H1 (cell line): ENCODE results near the gene EEF1G. TPM values are rescaled to one million over a fixed set of nuclear protein-coding genes. Genes with fewer than 3 reads are reported as not detected.

Source experiments
- CTCF ChIA-PET: fragments of 300-600 bp; sonication (Branson Sonifier 250); formaldehyde crosslinking; loops from one replicate; lab custom pipeline; 2021; ENCODE audit not compliant: partially characterized antibody; lab: Charles Lee
- POLR2A ChIA-PET: fragments of 300-600 bp; sonication (Branson Sonifier 250); formaldehyde crosslinking; loops from one replicate; lab custom pipeline; 2021; ENCODE audit warnings: inconsistent platforms; ENCODE audit not compliant: partially characterized antibody; lab: Charles Lee
- DNase-seq, 2 experiments: peaks; one replicate each; pipeline versions ENCODE4 v3.0.0 to v3.0.0-alpha.2; 2010 to 2022; ENCODE audit warnings: low spot score in 2 of 2, low read depth in 1 of 2, mixed read lengths in 1 of 2
- FAIRE-seq: peaks from 2 replicates; lab custom pipeline; 2011; peaks lifted over from hg19 to GRCh38; lab: Jason Lieb, UNC
- H2AFZ ChIP-seq: 2 replicates; pipeline ENCODE4 v1.8.1; 2012; ENCODE audit warnings: low read length, inconsistent platforms
- H2AK5ac ChIP-seq: 2 replicates; pipeline ENCODE4 v1.6.1; 2013; ENCODE audit warnings: low read depth, low read length
- H2BK120ac ChIP-seq: replicated peaks from 2 replicates; pipeline ENCODE3; 2013; ENCODE audit warnings: low read depth, low read length, inconsistent platforms
- H2BK12ac ChIP-seq: 2 replicates; pipeline ENCODE4 v1.6.1; 2013; ENCODE audit warnings: low read depth, low read length
- H2BK15ac ChIP-seq: 2 replicates; pipeline ENCODE4 v1.6.1; 2013; ENCODE audit warnings: low read length
- H2BK20ac ChIP-seq: 2 replicates; pipeline ENCODE4 v1.6.1; 2013; ENCODE audit warnings: low read length
- H2BK5ac ChIP-seq: 2 replicates; pipeline ENCODE4 v1.6.1; 2013; ENCODE audit warnings: low read depth, low read length
- H3K14ac ChIP-seq: 2 replicates; pipeline ENCODE4 v1.6.1; 2013; ENCODE audit warnings: inconsistent platforms; ENCODE audit not compliant: insufficient read length
- H3K18ac ChIP-seq: 2 replicates; pipeline ENCODE4 v1.6.1; 2013; ENCODE audit warnings: low read length; ENCODE audit errors: extremely low read depth
- H3K23ac ChIP-seq: 2 replicates; pipeline ENCODE4 v1.6.1; 2013; ENCODE audit warnings: inconsistent platforms; ENCODE audit not compliant: insufficient read length
- H3K23me2 ChIP-seq: 2 replicates; pipeline ENCODE4 v1.6.1; 2013; ENCODE audit warnings: low read depth, low read length
- H3K27ac ChIP-seq: 2 replicates; pipeline ENCODE4 v1.6.1; 2011; ENCODE audit warnings: low read depth, low read length, inconsistent platforms
- H3K27me3 ChIP-seq, 4 experiments: replicated peaks in 1 of 4; 1 replicate in 1 of 4; 2 replicates in 3 of 4; pipeline versions ENCODE4 v1.6.1 to v1.8.1; 2011 to 2013; ENCODE audit warnings: low read length in 3 of 4, mild to moderate bottlenecking in 3 of 4, inconsistent platforms in 2 of 4, mixed read lengths in 2 of 4, moderate library complexity in 1 of 4; ENCODE audit not compliant: control insufficient read depth in 3 of 4, insufficient read depth in 3 of 4; ENCODE audit errors: extremely low read depth in 1 of 4
- H3K36me3 ChIP-seq, 4 experiments: 2 replicates each; pipeline versions ENCODE4 v1.6.1 to v1.8.1; 2011 to 2013; ENCODE audit warnings: mild to moderate bottlenecking in 4 of 4, low read length in 3 of 4, moderate library complexity in 2 of 4, control low read depth in 1 of 4, inconsistent platforms in 1 of 4; ENCODE audit not compliant: insufficient read depth in 4 of 4, control insufficient read depth in 2 of 4
- H3K4ac ChIP-seq: replicated peaks from 2 replicates; pipeline ENCODE3; 2013; ENCODE audit warnings: low read length, low read depth, mixed read lengths, inconsistent platforms; ENCODE audit not compliant: insufficient read length
- H3K4me1 ChIP-seq, 4 experiments: replicated peaks in 1 of 4; 1 replicate in 1 of 4; 2 replicates in 3 of 4; pipeline versions ENCODE4 v1.6.1 to v1.8.1; 2011 to 2013; ENCODE audit warnings: low read length in 3 of 4, inconsistent platforms in 2 of 4, mixed read lengths in 1 of 4; ENCODE audit not compliant: insufficient read depth in 4 of 4, control insufficient read depth in 3 of 4
- H3K4me2 ChIP-seq, 2 experiments: 2 replicates each; pipeline versions ENCODE4 v1.6.1 to v1.8.1; 2011 to 2013; ENCODE audit warnings: low read depth in 2 of 2, low read length in 2 of 2, control low read depth in 1 of 2, inconsistent platforms in 1 of 2, mild to moderate bottlenecking in 1 of 2; ENCODE audit not compliant: insufficient read depth in 1 of 2
- H3K4me3 ChIP-seq, 4 experiments: fragments of 200-600, 300-600 bp in 1 of 4; sonication (generic), shearing (Covaris generic), sonication (Bioruptor Twin) in 1 of 4; 2 replicates each; pipeline versions ENCODE4 v1.5.1 to v1.8.1; 2011 to 2016; ENCODE audit warnings: low read length in 4 of 4, low read depth in 3 of 4, control low read depth in 2 of 4, inconsistent platforms in 2 of 4, mild to moderate bottlenecking in 2 of 4, mixed read lengths in 1 of 4, moderate library complexity in 1 of 4; ENCODE audit not compliant: insufficient read depth in 2 of 4; ENCODE audit errors: extremely low read depth in 1 of 4
- H3K56ac ChIP-seq: replicated peaks from 2 replicates; pipeline ENCODE3; 2013; ENCODE audit warnings: low read depth, mild to moderate bottlenecking, mixed read lengths, low read length, inconsistent platforms; ENCODE audit not compliant: insufficient read length
- H3K79me1 ChIP-seq: 2 replicates; pipeline ENCODE4 v1.6.1; 2013; ENCODE audit warnings: low read depth, low read length, control low read depth
- H3K79me2 ChIP-seq, 2 experiments: 2 replicates each; pipeline versions ENCODE4 v1.6.1 to v1.8.1; 2012 to 2013; ENCODE audit warnings: low read length in 2 of 2, mild to moderate bottlenecking in 2 of 2, inconsistent platforms in 1 of 2; ENCODE audit not compliant: insufficient read depth in 2 of 2, control insufficient read depth in 1 of 2
- H3K9ac ChIP-seq, 4 experiments: replicated peaks in 1 of 4; 1 replicate in 1 of 4; 2 replicates in 3 of 4; pipeline versions ENCODE4 v1.6.1 to v1.8.1; 2011 to 2013; ENCODE audit warnings: low read depth in 3 of 4, low read length in 3 of 4, control low read depth in 2 of 4, mild to moderate bottlenecking in 2 of 4, moderate library complexity in 2 of 4, inconsistent platforms in 1 of 4; ENCODE audit errors: extremely low read depth in 1 of 4
- H3K9me3 ChIP-seq, 2 experiments: 2 replicates each; pipeline versions ENCODE4 v1.6.1 to v1.8.1; 2012 to 2013; ENCODE audit warnings: mild to moderate bottlenecking in 2 of 2, moderate library complexity in 2 of 2, control low read depth in 1 of 2, inconsistent platforms in 1 of 2, low read depth in 1 of 2, low read length in 1 of 2, mixed read lengths in 1 of 2; ENCODE audit not compliant: insufficient read depth in 2 of 2
- H4K20me1 ChIP-seq, 2 experiments: replicated peaks in 1 of 2; 2 replicates each; pipeline versions ENCODE3 to v1.8.1; 2011 to 2013; ENCODE audit warnings: inconsistent platforms in 2 of 2, low read length in 2 of 2, mild to moderate bottlenecking in 1 of 2; ENCODE audit not compliant: insufficient read depth in 2 of 2, control insufficient read depth in 1 of 2
- H4K5ac ChIP-seq: 2 replicates; pipeline ENCODE4 v1.6.1; 2013; ENCODE audit warnings: low read length, low read depth, mixed read lengths, inconsistent platforms; ENCODE audit not compliant: insufficient read length
- H4K8ac ChIP-seq: 2 replicates; pipeline ENCODE4 v1.8.0; 2013; ENCODE audit warnings: mild to moderate bottlenecking, moderate library complexity, low read length, inconsistent platforms; ENCODE audit not compliant: insufficient read depth; ENCODE audit errors: extremely low read depth
- H4K91ac ChIP-seq: replicated peaks from 2 replicates; pipeline ENCODE3; 2013; ENCODE audit warnings: low read length, mixed read lengths, inconsistent platforms; ENCODE audit not compliant: insufficient read length
- ATF3 ChIP-seq: IDR thresholded peaks from 2 replicates; pipeline ENCODE4 v1.6.1; 2011; ENCODE audit warnings: low read depth, mild to moderate bottlenecking, low read length; ENCODE audit not compliant: insufficient read depth
- BRCA1 ChIP-seq: IDR thresholded peaks from 2 replicates; pipeline ENCODE4 v1.6.1; 2012; ENCODE audit warnings: low read depth, low read length, improper control_type of control experiment
- CBX5 ChIP-seq: fragments of 300-800, 300-1000 bp; sonication (generic); IDR thresholded peaks from 2 replicates; pipeline ENCODE4 v1.7.1; 2016; ENCODE audit warnings: antibody characterized with exemption, low read length, low read depth
- E2F6 ChIP-seq: IDR thresholded peaks from 2 replicates; pipeline ENCODE4 v1.6.1; 2012; ENCODE audit warnings: inconsistent platforms
- FOSL1 ChIP-seq: IDR thresholded peaks from 2 replicates; pipeline ENCODE4 v1.6.1; 2011; ENCODE audit warnings: mild to moderate bottlenecking, low read depth, low read length, moderate library complexity; ENCODE audit not compliant: insufficient read depth
- GABPA ChIP-seq: IDR thresholded peaks from 2 replicates; pipeline ENCODE4 v1.6.1; 2011; ENCODE audit warnings: mild to moderate bottlenecking, low read length, moderate library complexity, borderline replicate concordance; ENCODE audit not compliant: insufficient read depth
- KDM5A ChIP-seq: fragments of 200-600 bp; IDR thresholded peaks from 2 replicates; pipeline ENCODE4 v1.7.1; 2012; ENCODE audit warnings: mild to moderate bottlenecking, low read length, inconsistent platforms, mixed read lengths
- NRF1 ChIP-seq: IDR thresholded peaks from 2 replicates; pipeline ENCODE4 v1.6.1; 2011; ENCODE audit warnings: mild to moderate bottlenecking, low read depth, low read length, improper control_type of control experiment
- PHF8 ChIP-seq: fragments of 200-600 bp; sonication (generic); conservative IDR thresholded peaks from 2 replicates; pipeline ENCODE4 v1.7.1; 2012; ENCODE audit warnings: low read depth, mild to moderate bottlenecking, inconsistent platforms, low read length, moderate library complexity
- POLR2AphosphoS5 ChIP-seq: IDR thresholded peaks from 2 replicates; pipeline ENCODE4 v1.6.1; 2011; ENCODE audit warnings: low read depth, low read length
- POU5F1 ChIP-seq: IDR thresholded peaks from 2 replicates; pipeline ENCODE4 v1.6.1; 2011; ENCODE audit warnings: low read depth, mild to moderate bottlenecking, low read length, moderate library complexity
- SP4 ChIP-seq: IDR thresholded peaks from 2 replicates; pipeline ENCODE4 v1.6.1; 2012; ENCODE audit warnings: low read length, inconsistent platforms
- WGBS, 2 experiments: shearing (Covaris generic) in 1 of 2; methylation state at CpG; one replicate each; pipeline versions ENCODE4 v1.1.6 to v1.1.7; 2013 to 2015; ENCODE audit warnings: low lambda C conversion rate in 2 of 2, mixed read lengths in 2 of 2, inconsistent platforms in 1 of 2, low coverage in 1 of 2, missing lambda C conversion rate in 1 of 2; ENCODE audit not compliant: insufficient replicate concordance in 2 of 2, insufficient coverage in 1 of 2, insufficient read length in 1 of 2; ENCODE audit errors: extremely low coverage in 1 of 2, missing lambda C conversion rate in 1 of 2; 5-methylcytosine and 5-hydroxymethylcytosine counted together
- polyA plus RNA-seq, 7 experiments: library from polyadenylated mRNA; depleted of rRNA in 3 of 7; stranded (reverse) in 5 of 7; unstranded in 2 of 7; fragments of >200 nt in 5 of 7; fragments of 200-250 nt in 2 of 7; gene quantifications; 1 replicate in 5 of 7; 2 replicates in 1 of 7; 4 replicates in 1 of 7; pipeline versions ENCODE4 v1.2.1 to v1.2.3, GENCODE V29; 2011 to 2013; ENCODE audit warnings: missing spikeins in 2 of 7, mixed read lengths in 2 of 7
- total RNA-seq: library from RNA; stranded (reverse); fragmentation: NEBNext Ultra II Directional; extraction: Animal tissue kit (Norgen Biotek cat#: 25700); gene quantifications from 2 replicates; pipeline ENCODE4 v1.2.1, GENCODE V29; 2021

The EEF1G gene
- total and polyA plus RNA-seq, 2 of the 8 experiments (the other 6 are each of a cell fraction or from before 2014, with no cell fraction given): 1,627 to 1,996 TPM

GRCh38 chr11:62613291-62613778 is 39.6 kb upstream of the EEF1G start:
- H3K9me3 ChIP-seq: no peaks in the 10 kb centered on the region
- no peak overlapping the region for H2AFZ ChIP-seq
- H3K14ac ChIP-seq: no peak overlapping the region
- no peak overlapping the region for H2BK120ac ChIP-seq
- no peak overlapping the region for H3K4ac ChIP-seq
- H4K20me1 ChIP-seq: no peaks in the 10 kb centered on the region
- peak overlapping the region; percentile 34 for H4K91ac ChIP-seq
- no peak for FAIRE-seq
- WGBS, 2 experiments: 84% methylated on average over 12 of the region's 15 CpGs; no CpG with 5 or more reads in 1 of the 2 experiments
- H2AK5ac ChIP-seq: no peak overlapping the region
- no peak for DNase-seq
- no peaks in the 10 kb centered on the region for H3K79me2 ChIP-seq
- no peak overlapping the region for H4K5ac ChIP-seq
- H2BK12ac ChIP-seq: 0 out of 2 replicates have a peak overlapping the region, but pooled peaks have one; percentile 39
- no peaks in the 10 kb centered on the region; a peak in 1 of 8 replicates for H3K36me3 ChIP-seq
- 0 out of 2 replicates have a peak overlapping the region, but pooled peaks have one; percentile 88 for H2BK15ac ChIP-seq
- no peak overlapping the region for H3K9ac ChIP-seq
- no peak overlapping the region for H3K18ac ChIP-seq
- peaks cover 0 to 3% (median 2%) of the 10 kb centered on the region in 4 experiments; a peak in 1 of 7 replicates for H3K27me3 ChIP-seq
- no peak overlapping the region for H3K56ac ChIP-seq
- H4K8ac ChIP-seq: peak overlapping the region; percentile 4; the same call in 1 of the 2 replicates
- H2BK20ac ChIP-seq: no peak overlapping the region
- peak overlapping the region; percentile 52; the same call in 1 of the 2 replicates for H2BK5ac ChIP-seq
- H3K4me3 ChIP-seq: peak overlapping the region in 3 of 4 experiments; percentile 2 to 73 (median 25); a peak in 4 of 8 replicates
- ChIA-PET CTCF (interaction anchor here (0.8 to 1.8 kb wide), 6 partner anchors 8 to 187 kb away, joined by 3 to 10 read pairs (median 4); partner anchors contain the start of genes B3GAT3 and MTA2), POLR2A (interaction anchor here (0.9 to 15.8 kb wide), 9 partner anchors 9 to 93 kb away, joined by 3 to 235 read pairs (median 5); partner anchors contain the start of genes B3GAT3, BSCL2, C11orf98 and CSKMT)
- no peak overlapping the region for H3K27ac ChIP-seq
- H3K79me1 ChIP-seq: no peaks in the 10 kb centered on the region
- no peak overlapping the region for H3K23ac ChIP-seq
- H3K4me1 ChIP-seq: peaks cover 0 to 19% (median 12%) of the 10 kb centered on the region in 4 experiments; a peak in 6 of 7 replicates
- peaks cover 9% of the 10 kb centered on the region; the same call in 1 of the 2 replicates for H3K23me2 ChIP-seq
- H3K4me2 ChIP-seq: peak overlapping the region in 1 of 2 experiments; percentile 64; a peak in 2 of 4 replicates
- no peak for TF ChIP-seq GABPA
- TF ChIP-seq POLR2AphosphoS5: no peak
- no peak for TF ChIP-seq CBX5
- no peak for TF ChIP-seq SP4
- no peak for TF ChIP-seq POU5F1
- no peak for TF ChIP-seq FOSL1
- no peak for TF ChIP-seq PHF8
- no peak for TF ChIP-seq NRF1
- TF ChIP-seq E2F6: no peak
- TF ChIP-seq ATF3: no peak
- no peak for TF ChIP-seq BRCA1
- TF ChIP-seq KDM5A: no peak
